ENCODE data around the gene SAMD13.
"Not testable (repeated sequence)": the region's sequence is repeated elsewhere in the genome, so short reads cannot be mapped to it uniquely, and the experiment has no call there.

The SAMD13 gene

DNA sequence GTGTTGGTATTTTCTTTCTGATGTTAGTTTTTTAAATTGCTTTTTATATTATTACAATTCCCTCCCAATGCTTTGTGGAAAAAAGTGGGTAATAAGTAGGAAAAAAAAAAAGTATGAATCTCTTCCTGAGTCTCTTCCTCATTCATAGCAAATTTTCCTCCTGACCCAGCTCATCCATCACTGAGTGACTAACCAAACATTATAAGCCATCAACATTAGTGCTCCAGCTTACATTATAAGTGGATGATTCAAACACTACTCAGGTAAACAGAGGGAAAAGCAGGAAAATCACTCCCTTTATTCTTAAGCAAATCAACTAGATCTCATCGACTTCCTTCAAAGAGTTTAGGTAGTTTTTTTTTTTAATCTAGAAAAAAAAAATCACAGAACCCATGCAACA lies 15.4 kb upstream of the SAMD13 start:
- DNase-seq = peak; percentile 36

DNA sequence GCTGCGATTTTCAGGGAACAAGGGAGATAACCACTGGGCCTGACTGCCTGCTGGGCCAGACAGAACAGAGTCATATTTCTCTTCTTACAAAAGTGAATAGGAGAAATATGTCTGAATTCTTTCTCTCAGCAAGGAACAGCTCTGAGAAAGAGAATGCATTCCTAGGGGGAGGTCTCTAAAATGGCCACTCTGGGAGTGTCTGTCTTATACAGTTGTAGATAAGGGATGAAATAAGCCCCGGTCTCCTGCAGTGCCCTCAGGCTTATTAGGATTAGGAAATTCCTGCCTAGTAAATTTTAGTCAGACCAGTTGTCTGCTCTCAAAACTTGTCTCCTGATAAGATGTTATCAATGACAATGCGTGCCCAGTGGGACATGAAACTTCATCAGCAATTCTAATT lies 14.1 kb upstream of the SAMD13 start:
- DNase-seq = not testable (repeated sequence)

DNA sequence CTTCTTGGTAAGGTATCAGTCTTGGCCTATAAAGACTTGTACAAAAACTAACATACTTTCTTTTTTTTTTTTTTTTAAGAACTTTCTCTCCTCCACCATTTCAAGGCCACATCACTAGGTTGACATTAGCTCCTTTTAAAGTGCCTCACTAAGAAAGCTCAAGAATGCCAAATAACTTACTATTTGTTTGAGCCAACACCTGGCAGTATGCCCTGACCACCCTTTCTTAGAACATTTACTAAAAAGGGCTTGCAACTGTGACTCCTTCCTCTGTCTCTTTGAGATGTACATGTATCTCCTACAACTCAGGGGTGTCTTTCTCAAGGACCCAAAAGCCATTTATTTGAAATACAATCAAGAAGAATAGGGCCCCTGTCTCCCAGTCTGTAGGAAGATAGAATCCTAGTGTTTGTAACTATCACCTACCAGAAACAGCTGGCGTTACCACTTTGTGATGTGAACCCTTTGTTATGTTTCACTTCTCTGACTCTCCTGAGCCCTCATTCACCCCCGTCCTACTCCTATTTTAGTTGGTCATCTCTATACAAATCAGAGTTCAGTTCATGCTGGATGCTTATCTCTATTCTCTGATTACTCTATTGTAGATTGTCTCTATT lies 12.2 kb upstream of the SAMD13 start:
- no peak for DNase-seq

DNA sequence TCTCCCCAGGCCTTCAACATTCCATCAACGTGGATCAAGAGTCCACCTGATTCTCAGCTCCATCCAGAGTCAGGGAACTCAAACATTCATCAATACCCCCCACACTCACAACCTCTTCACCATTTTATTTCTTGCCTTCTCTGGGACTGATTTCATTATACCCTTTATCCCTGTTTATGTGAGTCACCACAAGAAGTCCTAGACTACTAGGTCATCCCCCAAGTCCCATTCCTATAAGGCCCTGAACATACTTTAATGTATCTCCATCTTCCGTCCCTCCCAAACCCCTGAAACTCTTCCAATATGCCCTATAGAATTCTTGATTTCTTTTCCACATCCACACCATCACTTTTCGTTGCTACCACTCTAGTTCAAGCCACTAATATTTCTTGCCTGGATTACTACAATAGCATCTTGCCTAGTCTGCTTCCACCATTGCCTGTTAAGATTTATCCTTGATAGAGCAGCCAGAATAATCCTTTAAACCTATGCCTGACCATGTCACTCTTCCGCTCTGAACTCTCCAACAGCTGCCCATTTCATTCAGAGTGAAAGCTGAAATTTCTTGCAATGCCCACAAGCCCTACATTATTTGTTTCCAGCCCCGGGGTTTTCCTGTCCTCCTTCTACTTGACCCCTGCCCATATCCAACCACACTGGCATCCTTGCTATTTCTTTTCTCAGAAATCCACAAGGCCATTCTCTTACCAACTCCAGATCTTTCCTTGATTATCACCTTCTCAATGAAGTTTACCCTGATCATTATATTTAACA lies 9.4 kb upstream of the SAMD13 start:
- no peak for DNase-seq

DNA sequence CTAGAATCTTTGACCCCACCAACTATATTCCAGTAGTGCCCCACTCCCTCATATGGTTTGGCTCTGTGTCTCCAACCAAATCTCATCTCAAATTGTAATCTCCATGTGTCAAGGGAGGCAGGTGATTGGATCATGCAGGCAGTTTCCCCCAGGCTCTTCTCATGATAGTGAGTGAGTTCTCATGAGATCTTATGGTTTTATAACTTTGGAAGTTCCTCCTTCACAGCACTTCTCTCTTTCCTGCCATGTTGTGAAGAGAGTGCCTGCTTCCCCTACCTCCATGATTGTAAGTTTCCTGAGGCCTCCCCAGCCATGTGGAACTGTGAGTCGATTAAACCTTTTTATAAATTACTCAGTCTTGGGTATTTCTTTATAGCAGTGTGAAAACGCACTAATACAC lies 7.7 kb upstream of the SAMD13 start:
- DNase-seq = no peak

DNA sequence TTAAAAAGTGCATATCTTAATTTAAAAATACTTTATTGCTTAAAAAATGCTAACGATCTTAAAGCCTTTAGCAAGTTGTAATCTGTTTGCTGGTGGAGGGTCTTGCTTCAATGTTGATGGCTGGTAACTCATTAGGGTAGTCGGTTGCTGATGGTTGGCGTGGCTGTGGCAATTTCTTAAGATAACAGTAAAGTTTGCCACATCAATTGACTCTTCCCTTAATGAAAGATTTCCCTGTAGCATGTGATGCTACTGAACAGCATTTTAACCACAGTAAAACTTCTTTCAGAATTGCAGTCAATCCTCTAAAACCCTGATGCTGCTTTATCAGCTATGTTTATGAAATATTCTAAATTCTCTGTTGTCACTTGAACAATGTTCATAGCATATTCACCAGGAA lies 6.8 kb upstream of the SAMD13 start:
- no peak for DNase-seq

DNA sequence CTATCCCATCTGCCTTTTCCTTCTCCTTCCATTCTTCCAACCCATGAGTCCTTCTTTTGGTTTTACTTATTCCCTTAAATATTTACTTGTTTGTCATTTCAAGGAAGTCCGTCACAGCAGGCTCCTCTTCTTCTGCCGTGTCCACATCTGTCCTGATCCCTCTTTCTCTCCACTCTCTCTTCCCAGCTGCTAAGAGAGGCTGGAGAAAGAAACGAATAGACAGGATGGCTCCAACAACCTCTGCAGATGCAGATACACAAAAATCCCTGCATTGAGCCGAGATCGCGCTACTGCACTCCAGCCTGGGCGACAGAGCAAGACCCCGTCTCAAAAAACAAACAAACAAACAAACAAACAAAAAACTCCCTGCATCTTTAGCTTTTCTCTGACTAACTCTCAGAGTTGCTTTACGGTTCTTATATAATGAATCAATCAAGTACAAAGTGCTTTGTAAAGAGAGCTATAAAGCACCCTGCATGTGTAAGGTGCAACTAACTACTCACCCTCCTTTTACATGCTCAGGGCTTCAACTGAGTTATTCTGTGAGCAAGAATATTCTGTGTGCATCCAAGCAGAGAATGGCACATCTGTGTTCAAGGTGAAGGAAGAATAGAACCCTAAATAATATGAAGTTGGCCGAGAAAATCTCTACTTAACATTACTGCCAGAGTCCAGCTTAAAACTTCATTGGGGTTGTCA lies 3.8 kb upstream of the SAMD13 start:
- DNase-seq = no peak

DNA sequence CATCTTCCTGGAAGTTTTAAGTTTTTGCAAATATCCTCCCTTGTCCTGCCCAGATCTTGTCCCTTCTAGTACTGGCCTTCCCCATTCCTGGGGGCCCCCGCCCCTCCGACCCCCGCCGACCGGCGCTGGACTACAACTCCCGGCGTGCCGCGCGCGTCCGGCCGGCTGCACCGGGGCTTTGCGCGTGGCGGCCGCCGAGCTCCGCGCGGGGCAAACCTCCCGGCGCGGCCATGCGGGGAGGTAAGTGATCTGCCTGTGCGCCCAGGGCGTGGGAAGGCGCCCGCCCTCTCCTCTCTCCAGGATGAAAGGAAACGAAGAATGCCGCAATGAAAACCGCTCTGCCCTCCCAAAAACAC lies 3.2 kb upstream of the SAMD13 start:
- peak; percentile 40 for DNase-seq

DNA sequence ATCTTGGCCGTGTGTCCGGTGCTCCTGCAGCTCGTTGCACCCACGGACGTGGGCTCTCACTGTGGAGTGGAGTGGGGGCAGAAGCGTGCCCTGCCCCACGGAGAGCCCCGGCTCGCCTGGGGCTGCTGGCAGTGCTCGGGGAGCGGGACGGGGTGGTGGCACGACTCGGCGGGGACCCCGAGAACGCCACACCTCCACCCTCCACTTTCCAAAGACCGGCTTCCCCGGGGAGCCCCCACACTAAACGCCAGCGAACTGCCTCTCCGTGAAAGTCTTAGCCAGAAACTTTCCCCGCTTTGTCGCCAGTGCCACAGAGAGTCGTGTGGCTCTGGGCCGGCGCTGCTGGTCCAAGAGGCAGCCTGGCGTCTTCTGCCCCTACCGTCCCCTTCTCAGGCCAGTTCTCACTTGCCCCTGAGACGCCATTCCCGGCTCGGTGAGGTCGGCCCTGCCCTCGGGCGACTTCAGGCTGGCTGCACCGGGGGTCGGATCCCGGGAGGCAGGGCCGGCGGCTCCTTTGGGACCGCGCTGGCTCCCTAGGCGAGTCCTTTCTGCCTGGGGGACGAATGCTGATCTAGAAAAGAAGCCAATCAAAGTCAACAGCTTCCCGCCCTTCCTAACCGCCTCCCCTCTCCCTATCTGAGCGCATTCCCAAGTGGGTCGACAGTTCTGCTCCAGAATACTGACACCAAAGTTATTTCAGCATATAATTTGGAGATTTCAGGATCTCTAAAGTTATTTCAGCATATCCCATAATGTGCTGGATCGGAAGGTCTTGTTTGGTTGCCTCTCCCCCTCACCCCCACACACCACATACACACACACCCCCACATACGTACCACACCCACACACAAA lies 2.6 kb upstream of the SAMD13 start:
- DNase-seq = peak; percentile 5

DNA sequence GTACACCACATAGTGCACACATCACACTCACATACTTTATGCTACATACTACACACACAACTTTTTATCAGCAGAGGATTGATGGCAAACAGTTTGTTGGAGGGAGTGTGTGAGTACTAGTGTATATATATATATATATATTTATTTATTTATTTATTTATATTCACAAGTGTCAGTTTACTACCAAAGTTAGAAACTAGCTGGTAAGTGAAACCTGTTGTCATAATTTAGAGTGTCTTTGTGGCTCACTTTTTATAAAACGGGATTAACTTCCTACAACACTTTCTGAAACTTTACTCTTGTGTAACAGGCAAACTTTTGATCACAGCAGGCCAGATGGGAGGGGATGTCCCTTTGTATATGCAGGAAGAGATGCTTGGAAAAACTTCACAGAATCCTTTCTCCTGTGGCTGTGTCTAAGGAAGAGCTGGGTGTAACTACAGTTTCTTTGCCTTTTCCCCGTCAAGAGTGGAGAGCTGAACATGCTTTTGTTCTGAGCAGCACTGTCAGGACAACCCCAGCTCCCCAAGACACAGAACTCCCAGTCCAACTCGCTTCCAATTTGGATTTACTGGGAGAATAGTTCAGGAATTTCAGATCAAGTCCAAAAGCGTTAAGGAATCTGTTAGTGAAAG lies 1.9 kb upstream of the SAMD13 start:
- no peak for DNase-seq

DNA sequence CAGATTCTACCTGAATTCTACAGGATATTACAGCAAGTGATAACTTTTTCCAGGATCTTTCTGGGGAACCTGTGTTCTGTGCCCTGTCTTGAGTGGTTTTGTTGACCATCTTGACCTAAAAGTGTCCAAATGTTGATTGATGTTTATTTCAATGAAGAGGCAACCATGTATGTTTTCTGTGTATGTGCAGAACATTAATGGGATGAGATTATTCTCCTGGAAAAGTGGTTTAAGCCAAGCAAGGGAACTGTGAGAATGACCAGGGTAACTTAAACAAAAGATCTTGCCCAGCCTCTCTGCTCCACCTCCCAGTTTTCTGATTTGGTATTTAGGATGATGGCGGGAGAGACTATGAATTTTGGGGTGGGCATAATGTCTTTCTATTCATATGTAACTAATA lies 1.0 kb upstream of the SAMD13 start:
- DNase-seq = no peak

DNA sequence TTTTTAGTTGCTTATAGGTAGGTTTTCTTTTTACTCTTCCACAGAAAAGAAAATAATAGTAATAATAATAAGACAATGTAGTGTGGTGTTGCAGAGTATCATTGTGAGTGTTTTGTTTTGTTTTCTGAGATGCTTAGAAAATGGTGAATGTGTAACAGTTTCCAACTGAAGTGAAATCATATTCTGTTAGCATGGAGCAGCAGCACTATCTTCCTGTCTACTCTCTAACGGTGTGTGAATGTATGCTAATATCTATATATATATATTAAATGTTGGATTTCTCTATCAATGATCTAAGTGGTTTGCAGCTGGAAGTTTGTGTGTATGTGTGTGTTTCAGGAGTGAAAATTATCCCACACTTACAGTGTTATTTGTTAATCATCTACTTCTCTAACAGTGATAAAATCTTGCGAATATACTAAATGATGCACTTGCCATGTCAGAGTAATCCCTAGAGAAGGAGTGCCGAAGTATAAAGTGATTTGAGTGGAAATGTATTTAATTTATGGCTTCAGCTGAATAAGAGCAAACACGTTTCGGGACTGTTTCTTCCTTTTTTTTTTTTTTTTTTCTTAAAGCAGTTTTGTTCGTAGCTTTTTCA lies 377 bp downstream of the SAMD13 start:
- no peak for DNase-seq

DNA sequence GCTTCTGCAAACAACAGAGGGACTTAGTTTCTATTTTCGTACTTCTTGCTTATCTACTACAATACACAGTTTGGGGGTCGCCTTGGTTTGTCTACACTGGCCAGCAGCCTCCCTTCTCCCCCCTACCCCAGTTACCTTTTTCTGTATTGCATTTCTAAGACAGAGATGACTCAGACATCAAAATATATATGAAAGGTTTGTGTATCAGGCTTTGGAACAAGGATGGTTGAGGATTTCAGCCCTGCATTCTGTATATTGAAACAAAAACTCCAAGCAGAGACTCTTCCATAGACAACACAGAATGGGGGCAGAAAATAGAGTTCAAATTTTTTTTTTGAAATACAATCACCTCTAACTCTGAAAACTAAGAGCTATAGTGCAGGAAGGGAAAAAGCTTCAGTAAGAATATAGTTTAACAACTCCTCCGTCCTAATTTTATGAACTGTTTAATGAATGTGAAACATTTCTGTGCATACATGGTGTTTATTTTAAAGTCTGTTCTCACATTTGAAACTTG lies 1.9 kb downstream of the SAMD13 start:
- no peak for DNase-seq

DNA sequence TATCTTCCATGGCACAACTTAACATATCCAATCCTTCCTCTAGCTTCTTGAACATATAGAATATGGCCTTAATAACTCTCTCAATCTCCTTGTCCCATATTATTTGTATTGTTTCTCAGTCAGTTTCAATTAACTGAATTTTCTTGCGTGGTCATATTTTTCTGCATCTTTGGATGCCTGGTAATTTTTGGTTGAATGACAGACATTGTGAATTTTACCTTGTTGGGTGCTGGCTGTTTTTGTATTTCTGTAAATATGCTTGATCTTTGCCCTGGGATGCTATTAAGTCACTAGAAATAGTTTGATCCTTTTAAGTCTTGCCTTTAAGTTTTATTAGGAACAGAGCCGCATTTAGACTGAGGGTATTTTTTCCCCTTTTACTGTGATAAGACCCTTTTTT lies 5.9 kb downstream of the SAMD13 start:
- no peak for DNase-seq

DNA sequence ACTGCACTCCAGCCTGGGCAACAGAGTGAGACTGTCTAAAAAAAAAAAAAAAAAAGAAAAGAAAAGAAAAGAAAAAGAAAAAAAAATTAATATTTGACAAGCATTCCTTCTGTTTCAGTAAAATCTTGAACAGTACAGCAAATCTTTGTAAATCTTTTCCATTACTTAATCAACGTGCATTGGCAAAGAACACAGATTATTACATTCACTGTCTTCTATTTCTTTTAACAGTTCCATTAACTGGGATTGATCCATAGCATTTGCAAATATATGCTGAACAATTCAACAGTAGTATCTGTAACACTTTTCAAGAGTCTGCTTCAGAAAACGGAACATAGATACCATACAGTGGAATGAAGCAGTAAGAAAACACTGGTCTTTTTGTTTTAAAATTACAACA lies 9.8 kb downstream of the SAMD13 start:
- DNase-seq = no peak

DNA sequence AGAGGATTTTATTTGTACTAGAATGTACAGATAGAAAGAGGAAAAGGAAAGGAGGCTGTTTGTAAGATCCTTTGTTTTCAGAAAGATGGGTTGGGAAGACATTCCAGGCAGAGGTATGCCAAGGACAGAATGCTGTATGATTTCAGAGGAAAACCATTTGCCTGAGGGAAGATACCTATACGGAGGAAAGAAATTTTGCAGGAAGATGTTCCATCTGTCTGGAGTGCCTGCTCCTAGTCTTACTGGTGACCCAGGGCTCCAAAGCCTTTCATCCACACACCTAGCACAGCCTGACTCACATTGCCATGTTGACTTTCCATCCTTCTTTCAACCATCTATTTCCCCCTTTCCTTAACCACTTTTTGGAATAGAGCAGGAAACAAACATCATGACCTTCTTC lies 18.2 kb downstream of the SAMD13 start:
- DNase-seq = no peak

DNA sequence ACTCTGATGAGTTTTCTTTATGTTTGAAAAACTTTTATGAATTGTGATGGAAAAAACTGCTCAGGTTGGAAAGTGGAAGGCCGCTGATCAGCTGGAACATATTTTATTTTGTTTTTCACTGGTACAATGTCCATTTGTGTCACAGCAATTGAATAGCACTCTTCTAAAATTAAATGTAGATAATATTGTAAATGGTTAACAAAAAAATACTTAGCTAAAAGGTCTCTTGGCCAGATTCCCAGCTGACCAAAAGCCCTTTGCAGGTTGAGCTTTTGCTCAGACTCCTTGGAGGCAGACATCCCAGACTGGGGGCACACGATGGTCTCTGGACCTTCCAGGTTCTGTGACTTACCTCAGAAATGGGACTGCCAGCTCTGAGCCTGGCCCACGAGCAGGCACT lies 26.3 kb downstream of the SAMD13 start:
- no peak for DNase-seq

DNA sequence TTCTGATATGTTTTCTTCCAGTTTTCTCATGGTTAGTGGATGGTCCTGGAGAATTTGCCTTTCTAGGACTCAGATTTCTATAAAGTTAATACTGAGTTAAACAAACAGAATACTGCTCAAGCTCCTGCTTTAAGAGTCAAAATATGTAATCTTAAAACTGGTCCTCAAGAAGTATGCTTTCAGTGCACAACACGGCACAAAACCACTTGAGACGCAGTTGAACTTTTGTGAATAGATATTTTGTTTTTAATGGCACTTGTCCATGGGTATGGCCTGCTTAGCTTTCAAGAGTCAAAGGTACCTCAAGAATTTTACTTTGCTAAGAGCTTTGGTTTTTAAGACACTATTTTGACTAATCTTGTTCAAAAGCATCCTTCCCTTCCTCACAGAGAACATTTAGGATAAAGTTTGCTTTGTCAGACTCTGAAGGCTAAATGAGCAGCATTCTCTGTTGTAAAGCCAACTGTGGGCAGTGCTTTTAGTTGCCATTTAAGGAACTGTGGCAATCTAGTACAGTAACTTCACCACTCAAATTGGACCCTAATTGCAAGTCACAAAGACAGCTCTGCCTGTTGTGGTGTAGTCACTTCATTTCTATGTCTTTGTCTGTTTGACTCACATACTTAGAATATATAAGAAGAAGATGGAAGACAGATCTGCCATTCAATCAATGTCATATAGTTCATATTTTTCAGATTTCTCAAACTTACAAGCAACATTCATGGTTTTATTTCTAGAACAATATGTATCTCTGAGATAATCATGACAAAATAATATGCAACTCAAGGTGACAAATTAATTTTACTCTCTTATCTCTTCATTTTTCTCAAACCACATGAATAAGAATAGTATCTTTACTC lies 28.8 kb downstream of the SAMD13 start:
- DNase-seq = no peak

DNA sequence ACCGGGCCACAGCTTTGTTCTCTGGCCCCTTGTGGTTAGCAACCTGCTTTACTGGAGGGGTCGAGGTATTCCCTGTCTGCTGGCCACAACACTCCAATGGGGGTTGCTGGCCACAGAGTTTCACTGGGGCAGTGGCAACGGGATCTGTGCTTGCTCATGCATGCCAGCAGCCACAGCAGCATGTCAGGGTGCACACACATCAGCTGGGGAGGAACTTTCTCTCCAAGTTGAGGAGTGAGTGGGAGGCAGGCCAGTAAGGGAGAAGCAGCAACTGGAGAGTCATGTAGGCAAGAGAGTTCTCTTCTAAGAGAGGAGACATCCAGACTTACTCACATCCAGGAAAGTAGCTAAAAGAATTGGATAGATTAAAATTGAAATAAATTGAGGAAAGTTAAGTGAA lies 38.0 kb downstream of the SAMD13 start:
- no peak for DNase-seq

DNA sequence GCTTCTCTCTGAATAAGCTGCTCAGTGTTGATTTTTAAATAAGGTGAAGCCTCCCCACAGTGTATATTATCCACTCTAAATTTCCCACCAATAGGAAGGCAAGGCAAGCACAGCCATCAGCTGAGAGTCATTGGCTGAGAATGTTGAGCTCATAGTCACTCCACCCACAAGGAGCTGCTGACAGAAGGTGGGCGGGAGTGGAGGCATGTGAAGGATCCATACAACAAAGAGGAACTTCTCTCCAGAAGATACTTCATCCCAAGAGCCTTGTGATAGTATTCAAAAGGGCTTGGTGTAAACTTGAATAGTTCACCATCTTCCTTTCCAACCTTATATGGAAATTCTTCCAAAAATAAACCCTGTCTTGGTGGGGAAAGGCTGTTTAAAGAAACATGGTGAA lies 42.8 kb downstream of the SAMD13 start:
- DNase-seq = peak; percentile 59

DNA sequence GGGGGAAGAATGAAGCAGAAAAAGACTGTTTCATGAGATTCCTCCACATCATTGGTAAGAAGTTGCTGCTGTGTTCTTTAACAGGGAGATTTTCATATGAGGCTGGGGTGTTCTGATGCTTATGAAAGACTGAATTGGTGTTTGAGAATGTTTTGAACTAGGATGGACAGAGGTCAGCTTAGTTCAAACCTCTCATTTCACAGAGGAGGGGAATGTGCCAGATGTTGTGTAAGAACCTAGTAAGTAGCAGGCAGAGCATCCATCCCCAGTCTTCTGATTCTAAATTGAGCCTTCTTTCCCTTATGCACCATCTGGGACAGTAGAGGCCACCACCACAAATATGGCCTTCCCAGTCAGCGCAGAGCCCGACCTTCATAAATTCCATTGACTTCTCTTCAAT lies 43.7 kb downstream of the SAMD13 start:
- no peak for DNase-seq

Measured in fibroblast of skin of abdomen (primary cell).